HG02970 (cell line): ENCODE results near the gene PEPD.

Experiments used
- ATAC-seq: cut with Tn5 transposase; IDR thresholded peaks from one replicate; pipeline ENCODE4 v1.9.1; 2021; ENCODE audit warnings: mild to moderate bottlenecking, moderate library complexity, moderate number of reproducible peaks; ENCODE audit not compliant: unreplicated experiment, low FRiP score

Gene PEPD

GRCh38 chr19:33461256-33462111 lies 60.1 kb downstream of the PEPD start:
- ATAC-seq, result no peak

- ATAC-seq, result no peak
These were observed 61.2 kb downstream of the PEPD start for GRCh38 chr19:33460221-33460908.

GRCh38 chr19:33459222-33460090 lies 62.1 kb downstream of the PEPD start:
- ATAC-seq, result no peak

- no peak for ATAC-seq
These were observed 62.8 kb downstream of the PEPD start for GRCh38 chr19:33458807-33459206.

GRCh38 chr19:33458171-33458633 lies 63.4 kb downstream of the PEPD start:
- ATAC-seq, result no peak

- no peak for ATAC-seq
These were observed 64.8 kb downstream of the PEPD start for GRCh38 chr19:33456845-33457220.

- ATAC-seq, result no peak
These were observed 65.3 kb downstream of the PEPD start for GRCh38 chr19:33456076-33456844.

- ATAC-seq, result no peak
These were observed 68.3 kb downstream of the PEPD start for GRCh38 chr19:33453265-33453664.

- no peak for ATAC-seq
These were observed 70.9 kb downstream of the PEPD start for GRCh38 chr19:33450689-33451088.

GRCh38 chr19:33449799-33450198 lies 71.8 kb downstream of the PEPD start:
- ATAC-seq, result no peak

GRCh38 chr19:33448159-33448516 lies 73.5 kb downstream of the PEPD start:
- ATAC-seq, result no peak

GRCh38 chr19:33447336-33448158 lies 74.0 kb downstream of the PEPD start:
- ATAC-seq, result no peak

GRCh38 chr19:33446330-33447293 lies 75.0 kb downstream of the PEPD start:
- ATAC-seq, result no peak

- ATAC-seq, result no peak
These were observed 75.9 kb downstream of the PEPD start for GRCh38 chr19:33445442-33446329.

- ATAC-seq, result no peak
These were observed 76.8 kb downstream of the PEPD start for GRCh38 chr19:33444562-33445441.
